Fibroblast of lung (primary cell): ENCODE data around the gene ACTRT2. TPM values are rescaled to one million over a fixed set of nuclear protein-coding genes. Genes with fewer than 3 reads are reported as not detected.

Experiments used
- DNase-seq, 2 donors: peaks; one replicate each; pipeline versions ENCODE4 v3.0.0 to v3.0.0-alpha.2; 2010; ENCODE audit warnings: low read depth in 2 of 2
- H2AFZ ChIP-seq: 2 replicates; pipeline ENCODE4 v1.5.1; 2012; ENCODE audit warnings: low read length, control low read depth, inconsistent platforms
- H3K27ac ChIP-seq: 2 replicates; pipeline ENCODE4 v1.5.1; 2011; ENCODE audit warnings: low read length, control low read depth; ENCODE audit not compliant: insufficient read depth
- H3K27me3 ChIP-seq: 2 replicates; pipeline ENCODE4 v1.5.1; 2011; ENCODE audit warnings: mild to moderate bottlenecking, low read length; ENCODE audit not compliant: control insufficient read depth, insufficient read depth
- H3K36me3 ChIP-seq: 2 replicates; pipeline ENCODE4 v1.5.1; 2011; ENCODE audit warnings: low read length; ENCODE audit not compliant: control insufficient read depth, insufficient read depth
- H3K4me1 ChIP-seq: 2 replicates; pipeline ENCODE4 v1.5.1; 2011; ENCODE audit warnings: low read length; ENCODE audit not compliant: control insufficient read depth, insufficient read depth; ENCODE audit errors: extremely low read depth
- H3K4me2 ChIP-seq: 2 replicates; pipeline ENCODE4 v1.5.1; 2011; ENCODE audit warnings: low read length, control low read depth; ENCODE audit not compliant: insufficient read depth; ENCODE audit errors: extremely low read depth
- H3K4me3 ChIP-seq, 4 experiments: fragments of 200-600 bp in 1 of 4; sonication (generic) in 1 of 4; replicated peaks in 1 of 4; 2 replicates each; pipeline ENCODE4 v1.5.1; 2011 to 2016; ENCODE audit warnings: low read length in 4 of 4, low read depth in 3 of 4, mild to moderate bottlenecking in 3 of 4, control low read depth in 2 of 4, inconsistent platforms in 1 of 4, mixed read lengths in 1 of 4; ENCODE audit not compliant: insufficient read depth in 1 of 4; ENCODE audit errors: control extremely low read depth in 1 of 4
- H3K79me2 ChIP-seq: 2 replicates; pipeline ENCODE4 v1.5.1; 2012; ENCODE audit warnings: mild to moderate bottlenecking, low read length, inconsistent platforms; ENCODE audit not compliant: control insufficient read depth, insufficient read depth
- H3K9ac ChIP-seq: 2 replicates; pipeline ENCODE4 v1.5.1; 2011; ENCODE audit warnings: mild to moderate bottlenecking, low read length, control low read depth; ENCODE audit not compliant: insufficient read depth
- H3K9me3 ChIP-seq: 2 replicates; pipeline ENCODE4 v1.5.1; 2012; ENCODE audit warnings: low read depth, low read length; ENCODE audit not compliant: control insufficient read depth, insufficient read depth
- H4K20me1 ChIP-seq: 2 replicates; pipeline ENCODE4 v1.5.1; 2011; ENCODE audit warnings: low read length; ENCODE audit not compliant: control insufficient read depth, insufficient read depth; ENCODE audit errors: extremely low read depth
- EZH2 ChIP-seq: IDR thresholded peaks from 2 replicates; pipeline ENCODE4 v1.5.1; 2012; ENCODE audit warnings: low read length, control low read depth, mild to moderate bottlenecking; ENCODE audit errors: missing control alignments
- polyA plus RNA-seq, 2 donors: library from polyadenylated mRNA; depleted of rRNA in 1 of 2; stranded (reverse) in 1 of 2; unstranded in 1 of 2; fragments of >200 nt; gene quantifications; 2 replicates each; pipeline ENCODE4 v1.2.1, GENCODE V29; 2011 to 2012; ENCODE audit warnings: missing spikeins in 1 of 2
- total RNA-seq: library from RNA; depleted of rRNA; stranded (reverse); fragments of >200 nt; gene quantifications from 2 replicates; pipeline ENCODE4 v1.2.1, GENCODE V29; 2014
- TF ChIP-seq, protein P1 (sequence below), 2 donors: IDR thresholded peaks in 1 of 2; conservative IDR thresholded peaks in 1 of 2; 1 replicate in 1 of 2; 2 replicates in 1 of 2; pipeline ENCODE4 v1.5.1; 2011 to 2012; ENCODE audit warnings: low read length in 2 of 2, control low read depth in 1 of 2, inconsistent platforms in 1 of 2, low read depth in 1 of 2, mild to moderate bottlenecking in 1 of 2

The ACTRT2 gene
- total and polyA plus RNA-seq, 2 donors (not counting 1 experiment from before 2014, with no cell fraction given), result not detected

DNA sequence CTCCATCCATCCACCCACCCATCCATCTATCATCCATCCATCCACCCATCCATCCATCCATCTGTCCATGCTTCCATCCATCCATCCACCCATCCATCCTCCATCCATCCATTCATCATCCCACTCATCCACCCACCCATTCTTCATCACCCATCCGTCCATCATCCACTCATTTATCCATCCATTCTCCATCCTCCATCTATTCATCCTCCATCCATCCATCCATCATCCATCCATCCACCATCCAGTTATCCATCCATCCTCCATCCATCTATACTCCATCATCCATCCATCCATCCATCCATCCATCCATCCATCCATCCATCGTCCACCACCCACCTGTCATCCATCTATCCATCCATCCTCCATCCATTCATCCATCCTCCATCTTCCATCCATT is 32.1 kb upstream of the ACTRT2 start:
- no peak overlapping the region for H3K9ac ChIP-seq
- DNase-seq, result no peak
- no peaks in the 10 kb centered on the region for H3K27me3 ChIP-seq
- no peaks in the 10 kb centered on the region for H3K79me2 ChIP-seq
- no peak for TF ChIP-seq EZH2
- TF ChIP-seq, protein P1, sequence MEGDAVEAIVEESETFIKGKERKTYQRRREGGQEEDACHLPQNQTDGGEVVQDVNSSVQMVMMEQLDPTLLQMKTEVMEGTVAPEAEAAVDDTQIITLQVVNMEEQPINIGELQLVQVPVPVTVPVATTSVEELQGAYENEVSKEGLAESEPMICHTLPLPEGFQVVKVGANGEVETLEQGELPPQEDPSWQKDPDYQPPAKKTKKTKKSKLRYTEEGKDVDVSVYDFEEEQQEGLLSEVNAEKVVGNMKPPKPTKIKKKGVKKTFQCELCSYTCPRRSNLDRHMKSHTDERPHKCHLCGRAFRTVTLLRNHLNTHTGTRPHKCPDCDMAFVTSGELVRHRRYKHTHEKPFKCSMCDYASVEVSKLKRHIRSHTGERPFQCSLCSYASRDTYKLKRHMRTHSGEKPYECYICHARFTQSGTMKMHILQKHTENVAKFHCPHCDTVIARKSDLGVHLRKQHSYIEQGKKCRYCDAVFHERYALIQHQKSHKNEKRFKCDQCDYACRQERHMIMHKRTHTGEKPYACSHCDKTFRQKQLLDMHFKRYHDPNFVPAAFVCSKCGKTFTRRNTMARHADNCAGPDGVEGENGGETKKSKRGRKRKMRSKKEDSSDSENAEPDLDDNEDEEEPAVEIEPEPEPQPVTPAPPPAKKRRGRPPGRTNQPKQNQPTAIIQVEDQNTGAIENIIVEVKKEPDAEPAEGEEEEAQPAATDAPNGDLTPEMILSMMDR (conservative IDR thresholded peaks at IDR 0.05 in 1 of 2, IDR thresholded peaks at IDR 0.05 in 1 of 2; ENCODE audit: low read depth in 1 of 2, low read length in 2 of 2), result no peak
- no peak overlapping the region for H3K4me3 ChIP-seq
- H3K4me2 ChIP-seq, result no peak overlapping the region
- H2AFZ ChIP-seq, result no peak overlapping the region
- no peaks in the 10 kb centered on the region for H3K4me1 ChIP-seq
- no peak overlapping the region for H3K27ac ChIP-seq
- H3K36me3 ChIP-seq, result no peaks in the 10 kb centered on the region
- H3K9me3 ChIP-seq, result no peaks in the 10 kb centered on the region
- no peaks in the 10 kb centered on the region for H4K20me1 ChIP-seq

DNA sequence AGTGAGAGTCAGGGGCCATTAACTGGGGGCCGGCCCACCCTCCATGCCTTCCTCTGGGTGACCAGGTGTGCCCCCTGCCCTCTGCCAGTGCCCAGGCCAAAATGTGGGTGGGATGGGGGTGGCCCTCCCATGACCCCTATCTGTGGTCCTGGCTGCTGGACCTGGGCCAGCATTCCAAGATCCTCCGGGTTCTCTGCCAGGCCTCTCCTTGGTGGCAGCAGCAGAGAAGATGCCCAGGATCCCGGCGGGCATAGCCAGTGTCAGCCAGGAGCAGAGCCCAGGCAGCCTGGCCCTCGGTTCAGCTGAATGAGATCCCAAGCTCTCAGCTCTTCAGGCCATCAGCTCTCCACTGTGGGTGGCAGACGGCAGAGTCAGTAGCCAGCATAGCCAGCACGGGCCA is 31.3 kb upstream of the ACTRT2 start:
- no peak for DNase-seq
- Histone ChIP-seq H3K4me3 (no peak overlapping the region), H4K20me1 (no peaks in the 10 kb centered on the region), H3K9ac (no peak overlapping the region), H3K27ac (no peak overlapping the region), H3K4me2 (no peak overlapping the region), H3K9me3 (no peaks in the 10 kb centered on the region), H3K27me3 (no peaks in the 10 kb centered on the region), H2AFZ (no peak overlapping the region), H3K4me1 (no peaks in the 10 kb centered on the region), H3K79me2 (no peaks in the 10 kb centered on the region), H3K36me3 (no peaks in the 10 kb centered on the region)
- TF ChIP-seq EZH2, result no peak
- TF ChIP-seq, protein P1 (conservative IDR thresholded peaks at IDR 0.05 in 1 of 2, IDR thresholded peaks at IDR 0.05 in 1 of 2; ENCODE audit: low read depth in 1 of 2, low read length in 2 of 2), result no peak

DNA sequence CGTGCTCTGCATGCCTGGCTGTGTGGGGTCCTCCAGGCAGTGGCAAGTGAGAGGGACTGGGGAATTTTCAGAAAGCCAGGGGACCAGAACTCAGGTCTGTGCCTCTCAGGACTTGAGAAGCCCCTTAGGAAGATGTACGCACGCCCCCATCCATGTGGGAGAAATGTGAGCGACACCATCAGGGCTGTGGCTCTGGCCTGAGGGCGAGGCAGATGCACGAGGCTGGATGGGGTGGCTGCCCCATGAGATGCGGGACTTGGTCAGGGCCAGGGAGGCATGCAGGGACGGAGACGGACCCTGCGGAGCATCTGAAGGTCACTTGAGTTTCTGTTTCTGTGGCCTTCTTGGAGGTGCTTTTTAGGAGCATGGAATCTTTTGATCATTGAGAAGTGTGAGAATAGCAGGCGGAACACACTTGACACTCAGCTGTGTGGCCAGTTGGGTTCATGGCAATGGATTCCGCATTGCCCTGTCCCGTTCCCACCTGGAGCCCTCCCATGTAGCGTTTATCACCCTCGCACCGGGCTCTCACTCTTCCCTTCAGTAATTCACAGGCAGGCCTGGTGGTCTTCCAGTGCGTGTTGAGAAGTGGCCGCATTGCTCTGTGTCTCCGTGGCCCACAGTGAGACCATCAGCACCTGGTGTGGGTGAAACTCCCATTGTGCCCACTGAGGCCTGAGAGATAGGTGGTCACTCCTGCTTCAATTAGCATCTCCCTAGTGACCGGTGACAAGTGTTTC is 30.7 kb upstream of the ACTRT2 start:
- no peak overlapping the region for H3K4me2 ChIP-seq
- no peak overlapping the region for H3K9ac ChIP-seq
- H3K27me3 ChIP-seq, result no peaks in the 10 kb centered on the region
- no peaks in the 10 kb centered on the region for H3K36me3 ChIP-seq
- TF ChIP-seq, protein P1 (conservative IDR thresholded peaks at IDR 0.05 in 1 of 2, IDR thresholded peaks at IDR 0.05 in 1 of 2; ENCODE audit: low read depth in 1 of 2, low read length in 2 of 2), result no peak
- TF ChIP-seq EZH2, result no peak
- H4K20me1 ChIP-seq, result no peaks in the 10 kb centered on the region
- no peak overlapping the region for H2AFZ ChIP-seq
- H3K79me2 ChIP-seq, result no peaks in the 10 kb centered on the region
- no peaks in the 10 kb centered on the region for H3K9me3 ChIP-seq
- no peak for DNase-seq
- H3K27ac ChIP-seq, result no peak overlapping the region
- no peak overlapping the region for H3K4me3 ChIP-seq
- no peaks in the 10 kb centered on the region for H3K4me1 ChIP-seq
